Upper lobe of left lung (tissue), 6 donors: Measurements from ENCODE around the gene CREB3L2. TPM values are rescaled to one million over a fixed set of nuclear protein-coding genes. Genes with fewer than 3 reads are reported as not detected.

Experiments
- ATAC-seq, 2 donors: fragments of 200-7000 bp; cut with Tn5 transposase; one replicate each; pipeline ENCODE4 v1.9.1; 2022; ENCODE audit warnings: mild to moderate bottlenecking in 2 of 2, moderate library complexity in 2 of 2; ENCODE audit not compliant: low FRiP score in 2 of 2
- DNase-seq, 2 donors: peaks; one replicate each; pipeline ENCODE4 v3.0.0-alpha.2; 2019 to 2020
- H3K27ac ChIP-seq, 4 donors: fragments of 200-600 bp; sonication (generic); one replicate each; pipeline ENCODE4 v1.5.1; 2016 to 2019
- H3K27me3 ChIP-seq, 4 donors: fragments of 200-600 bp; sonication (generic); one replicate each; pipeline ENCODE4 v1.5.1; 2017 to 2019
- H3K36me3 ChIP-seq, 4 donors: fragments of 200-600 bp; sonication (generic); one replicate each; pipeline ENCODE4 v1.5.1; 2016 to 2019
- H3K4me1 ChIP-seq, 4 donors: fragments of 200-600 bp; sonication (generic); one replicate each; pipeline ENCODE4 v1.5.1; 2018 to 2019
- H3K4me3 ChIP-seq, 4 donors: fragments of 200-600 bp; sonication (generic); one replicate each; pipeline ENCODE4 v1.5.1; 2017 to 2019; ENCODE audit warnings: mild to moderate bottlenecking in 2 of 4, moderate library complexity in 1 of 4
- H3K9me3 ChIP-seq, 4 donors: fragments of 200-600 bp; sonication (generic); one replicate each; pipeline ENCODE4 v1.5.1; 2018 to 2019
- EP300 ChIP-seq, 4 donors: sonication (generic); formaldehyde crosslinking; IDR thresholded peaks; one replicate each; pipeline ENCODE4 v1.5.1; 2017; ENCODE audit warnings: antibody characterized with exemption in 4 of 4, control low read depth in 2 of 4
- POLR2A ChIP-seq, 4 donors: fragments of 450-650 bp; IDR thresholded peaks; one replicate each; pipeline ENCODE4 v1.5.1; 2016 to 2017; ENCODE audit warnings: antibody characterized with exemption in 4 of 4, mild to moderate bottlenecking in 2 of 4
- POLR2AphosphoS5 ChIP-seq, 2 donors: sonication (generic); formaldehyde crosslinking; IDR thresholded peaks; one replicate each; pipeline ENCODE4 v1.5.1; 2017; ENCODE audit warnings: antibody characterized with exemption in 2 of 2
- WGBS, 2 donors: methylation state at CpG; one replicate each; pipeline ENCODE4 v1.1.5; 2017 to 2018; 5-methylcytosine and 5-hydroxymethylcytosine counted together
- total RNA-seq, 6 donors: library from RNA; depleted of rRNA in 4 of 6; stranded (reverse); fragments of >200 nt in 4 of 6; gene quantifications; one replicate each; pipeline versions ENCODE4 v1.1.0 to v1.2.1, GENCODE V29; 2016 to 2021
- TF ChIP-seq, protein P1 (sequence below), 6 experiments: fragments of 450-650 bp in 4 of 6; fragments of 200-600 bp in 2 of 6; sonication (generic) in 2 of 6; IDR thresholded peaks; one replicate each; pipeline ENCODE4 v1.5.1; 2016 to 2019; ENCODE audit warnings: antibody characterized with exemption in 6 of 6
- donor health status: DM: no; HTN: no; CAD: no; lungs with moderate emphysema.
- donor health status: DM: no; HTN: yes; CAD: no; lungs with severe emphysema.

The CREB3L2 gene
- total RNA-seq, 6 donors from 2014 or later: 26.9 to 73.5 (median 34.2) TPM

DNA sequence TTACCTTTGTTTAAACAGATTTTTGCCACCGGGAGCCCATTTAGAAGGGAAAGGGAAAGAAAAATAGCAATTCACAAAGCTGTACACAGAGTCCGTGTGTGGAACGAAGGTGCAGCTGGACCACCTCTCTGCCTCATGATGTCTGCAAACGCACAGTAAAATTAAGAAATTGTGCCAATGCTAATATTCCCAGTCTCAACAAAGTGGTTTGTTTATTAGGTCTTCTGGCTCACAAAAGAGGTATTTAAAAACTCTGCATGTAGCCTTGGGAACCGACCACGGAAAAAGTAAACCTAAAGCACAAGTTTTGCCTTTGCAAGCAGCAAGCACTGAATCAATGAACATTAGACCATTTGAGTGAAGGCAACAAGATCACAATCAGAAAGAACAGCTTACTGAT is 57.7 kb downstream of the CREB3L2 start:
- Histone ChIP-seq H3K4me1 (peaks cover 0 to 28% (median 16%) of the 10 kb centered on the region in 4 donors), H3K9me3 (no peaks in the 10 kb centered on the region), H3K27me3 (no peaks in the 10 kb centered on the region), H3K27ac (peak overlapping the region in 1 of 4 donors; percentile 12), H3K36me3 (no peaks in the 10 kb centered on the region), H3K4me3 (no peak overlapping the region)
- 59 to 64% methylated on average over 6 of the region's 6 CpGs for WGBS, 2 donors
- no peak for DNase-seq
- TF ChIP-seq EP300 (IDR thresholded peaks at IDR 0.05) (no peak), POLR2A (IDR thresholded peaks at IDR 0.05) (no peak)
- no peak for ATAC-seq

DNA sequence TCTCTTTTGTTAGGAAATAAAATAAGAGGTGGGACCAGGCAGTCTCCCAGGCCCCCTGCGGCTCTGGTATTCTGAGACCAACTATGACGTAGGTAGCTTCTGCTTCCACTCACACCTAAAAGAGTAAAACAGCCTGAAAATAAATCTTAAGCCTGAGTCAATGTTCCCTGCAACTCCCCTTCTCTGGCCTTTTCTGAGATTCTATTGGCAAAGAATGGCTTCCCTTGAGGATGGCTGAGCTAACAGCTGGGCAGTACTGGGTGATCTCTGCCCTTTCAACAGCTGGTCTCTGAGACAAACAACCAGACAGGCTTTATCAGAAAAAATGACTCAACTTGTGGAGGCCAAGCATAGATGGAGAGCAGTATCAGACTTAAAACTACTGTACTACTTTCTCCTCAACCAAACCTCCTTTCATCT is 58.7 kb downstream of the CREB3L2 start:
- Histone ChIP-seq H3K4me3 (no peak overlapping the region), H3K36me3 (no peaks in the 10 kb centered on the region), H3K9me3 (no peaks in the 10 kb centered on the region), H3K27ac (peak overlapping the region in 3 of 4 donors; percentile 12 to 60 (median 32)), H3K27me3 (no peaks in the 10 kb centered on the region), H3K4me1 (peaks cover 0 to 26% (median 16%) of the 10 kb centered on the region in 4 donors)
- TF ChIP-seq POLR2A (IDR thresholded peaks at IDR 0.05): no peak
- TF ChIP-seq POLR2AphosphoS5 (IDR thresholded peaks at IDR 0.05): peak; percentile 54
- ATAC-seq (peak; percentile 54 to 84), DNase-seq (no peak)
- 85 to 97% methylated on average over 2 of the region's 2 CpGs for WGBS, 2 donors

DNA sequence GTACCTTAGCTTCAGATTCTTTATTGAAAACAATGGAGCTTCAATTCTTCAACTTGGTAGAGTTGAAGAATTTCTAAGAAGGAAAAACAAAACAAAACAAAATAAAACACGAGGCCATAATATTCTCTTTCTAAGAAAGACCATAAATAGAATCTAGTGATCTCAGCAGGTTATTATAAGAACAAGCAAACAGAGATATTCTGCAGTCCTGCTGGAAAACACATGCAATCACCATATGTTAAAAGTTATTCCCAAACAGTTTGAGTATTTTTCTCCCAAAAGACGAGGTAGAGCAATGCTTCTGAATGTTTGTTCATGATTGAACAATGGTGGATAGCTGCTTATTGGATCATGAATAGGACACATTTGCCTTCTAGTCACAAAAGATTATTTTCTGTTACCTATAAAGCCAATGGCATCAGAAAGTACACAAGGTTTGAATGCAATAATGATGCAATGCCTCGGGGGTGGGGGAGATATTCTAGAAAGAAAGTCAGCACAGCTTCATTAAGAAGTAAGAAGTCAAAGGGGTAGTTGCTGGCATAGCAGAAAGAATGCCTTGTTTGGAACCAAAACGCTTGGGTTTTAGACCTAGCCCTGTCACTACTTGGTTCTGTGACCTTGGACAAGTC is 59.3 kb downstream of the CREB3L2 start:
- Histone ChIP-seq H3K4me1 (peaks cover 0 to 26% (median 11%) of the 10 kb centered on the region in 4 donors), H3K4me3 (no peak overlapping the region), H3K27ac (peak overlapping the region in 3 of 4 donors; percentile 12 to 60 (median 32)), H3K9me3 (no peaks in the 10 kb centered on the region), H3K36me3 (no peaks in the 10 kb centered on the region), H3K27me3 (no peaks in the 10 kb centered on the region)
- DNase-seq (no peak), ATAC-seq (no peak)
- 65 to 78% methylated on average over 4 of the region's 4 CpGs for WGBS, 2 donors
- TF ChIP-seq, protein P1, sequence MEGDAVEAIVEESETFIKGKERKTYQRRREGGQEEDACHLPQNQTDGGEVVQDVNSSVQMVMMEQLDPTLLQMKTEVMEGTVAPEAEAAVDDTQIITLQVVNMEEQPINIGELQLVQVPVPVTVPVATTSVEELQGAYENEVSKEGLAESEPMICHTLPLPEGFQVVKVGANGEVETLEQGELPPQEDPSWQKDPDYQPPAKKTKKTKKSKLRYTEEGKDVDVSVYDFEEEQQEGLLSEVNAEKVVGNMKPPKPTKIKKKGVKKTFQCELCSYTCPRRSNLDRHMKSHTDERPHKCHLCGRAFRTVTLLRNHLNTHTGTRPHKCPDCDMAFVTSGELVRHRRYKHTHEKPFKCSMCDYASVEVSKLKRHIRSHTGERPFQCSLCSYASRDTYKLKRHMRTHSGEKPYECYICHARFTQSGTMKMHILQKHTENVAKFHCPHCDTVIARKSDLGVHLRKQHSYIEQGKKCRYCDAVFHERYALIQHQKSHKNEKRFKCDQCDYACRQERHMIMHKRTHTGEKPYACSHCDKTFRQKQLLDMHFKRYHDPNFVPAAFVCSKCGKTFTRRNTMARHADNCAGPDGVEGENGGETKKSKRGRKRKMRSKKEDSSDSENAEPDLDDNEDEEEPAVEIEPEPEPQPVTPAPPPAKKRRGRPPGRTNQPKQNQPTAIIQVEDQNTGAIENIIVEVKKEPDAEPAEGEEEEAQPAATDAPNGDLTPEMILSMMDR (IDR thresholded peaks at IDR 0.05): no peak
- no peak for TF ChIP-seq EP300 (IDR thresholded peaks at IDR 0.05)
- no peak for TF ChIP-seq POLR2A (IDR thresholded peaks at IDR 0.05)
- no peak for TF ChIP-seq POLR2AphosphoS5 (IDR thresholded peaks at IDR 0.05)

GRCh38 chr7:137940656-137941518 is 61.0 kb downstream of the CREB3L2 start:
- TF ChIP-seq POLR2A (IDR thresholded peaks at IDR 0.05) (no peak), POLR2AphosphoS5 (IDR thresholded peaks at IDR 0.05) (no peak), EP300 (IDR thresholded peaks at IDR 0.05) (no peak)
- TF ChIP-seq, protein P1 (IDR thresholded peaks at IDR 0.05): no peak
- no peak for DNase-seq
- Histone ChIP-seq H3K27me3 (no peaks in the 10 kb centered on the region), H3K9me3 (no peaks in the 10 kb centered on the region), H3K36me3 (no peaks in the 10 kb centered on the region), H3K27ac (no peak overlapping the region), H3K4me3 (no peak overlapping the region), H3K4me1 (peaks cover 13 to 35% (median 24%) of the 10 kb centered on the region in 4 donors)
- peak in 1 of 2 donors; percentile 31 for ATAC-seq
- 84 to 87% methylated on average over 10 to 11 of the region's 11 CpGs for WGBS, 2 donors

GRCh38 chr7:137940218-137940617 is 61.7 kb downstream of the CREB3L2 start:
- H3K9me3 ChIP-seq: no peaks in the 10 kb centered on the region
- TF ChIP-seq EP300 (IDR thresholded peaks at IDR 0.05): no peak
- no peak for TF ChIP-seq POLR2AphosphoS5 (IDR thresholded peaks at IDR 0.05)
- TF ChIP-seq POLR2A (IDR thresholded peaks at IDR 0.05): no peak
- TF ChIP-seq, protein P1 (IDR thresholded peaks at IDR 0.05): no peak
- peaks cover 20 to 42% (median 30%) of the 10 kb centered on the region in 4 donors for H3K4me1 ChIP-seq
- H3K27me3 ChIP-seq: no peaks in the 10 kb centered on the region
- WGBS, 2 donors: 75 to 83% methylated on average over 1 of the region's 1 CpG
- no peak overlapping the region for H3K4me3 ChIP-seq
- H3K36me3 ChIP-seq: no peaks in the 10 kb centered on the region
- DNase-seq: no peak
- no peak for ATAC-seq
- no peak overlapping the region for H3K27ac ChIP-seq
